HG02763 (cell line): ENCODE data around the gene RAI14.
"Not testable (repeated sequence)": the region's sequence is repeated elsewhere in the genome, so short reads cannot be mapped to it uniquely, and the experiment has no call there.

Experiments
- ATAC-seq: cut with Tn5 transposase; IDR thresholded peaks from one replicate; pipeline ENCODE4 v1.9.1; 2021; ENCODE audit warnings: mild to moderate bottlenecking, moderate library complexity; ENCODE audit not compliant: unreplicated experiment

Gene RAI14

GRCh38 chr5:34724741-34725140 is 68.6 kb downstream of the RAI14 start:
- no peak for ATAC-seq

GRCh38 chr5:34727166-34727749 is 71.1 kb downstream of the RAI14 start:
- ATAC-seq = not testable (repeated sequence)

GRCh38 chr5:34728236-34728635 is 72.1 kb downstream of the RAI14 start:
- no peak for ATAC-seq

GRCh38 chr5:34731435-34732232 is 75.5 kb downstream of the RAI14 start:
- no peak for ATAC-seq

GRCh38 chr5:34734326-34734725 is 78.2 kb downstream of the RAI14 start:
- ATAC-seq = no peak

- ATAC-seq = no peak
Observed at GRCh38 chr5:34735491-34736426, 79.6 kb downstream of the RAI14 start.

GRCh38 chr5:34736445-34737115 is 80.5 kb downstream of the RAI14 start:
- no peak for ATAC-seq

- ATAC-seq = no peak
Observed at GRCh38 chr5:34737731-34738130, 81.6 kb downstream of the RAI14 start.

- ATAC-seq = no peak
Observed at GRCh38 chr5:34738381-34738780, 82.3 kb downstream of the RAI14 start.

- ATAC-seq = no peak
Observed at GRCh38 chr5:34740389-34740806, 84.3 kb downstream of the RAI14 start.

GRCh38 chr5:34742061-34742460 is 85.9 kb downstream of the RAI14 start:
- ATAC-seq = no peak

GRCh38 chr5:34743878-34744277 is 87.8 kb downstream of the RAI14 start:
- ATAC-seq = no peak

GRCh38 chr5:34748431-34748830 is 92.3 kb downstream of the RAI14 start:
- ATAC-seq = no peak

- ATAC-seq = no peak
Observed at GRCh38 chr5:34749431-34749873, 93.3 kb downstream of the RAI14 start.

GRCh38 chr5:34750206-34750605 is 94.1 kb downstream of the RAI14 start:
- ATAC-seq = no peak

- no peak for ATAC-seq
Observed at GRCh38 chr5:34751807-34752736, 95.9 kb downstream of the RAI14 start.

- ATAC-seq = not testable (repeated sequence)
Observed at GRCh38 chr5:34753236-34753635, 97.1 kb downstream of the RAI14 start.

GRCh38 chr5:34755926-34756325 is 99.8 kb downstream of the RAI14 start:
- no peak for ATAC-seq

GRCh38 chr5:34756781-34757624 is 100.9 kb downstream of the RAI14 start:
- no peak for ATAC-seq
